Measurements from ENCODE around the gene ZNF280D.

ZNF280D gene

DNA sequence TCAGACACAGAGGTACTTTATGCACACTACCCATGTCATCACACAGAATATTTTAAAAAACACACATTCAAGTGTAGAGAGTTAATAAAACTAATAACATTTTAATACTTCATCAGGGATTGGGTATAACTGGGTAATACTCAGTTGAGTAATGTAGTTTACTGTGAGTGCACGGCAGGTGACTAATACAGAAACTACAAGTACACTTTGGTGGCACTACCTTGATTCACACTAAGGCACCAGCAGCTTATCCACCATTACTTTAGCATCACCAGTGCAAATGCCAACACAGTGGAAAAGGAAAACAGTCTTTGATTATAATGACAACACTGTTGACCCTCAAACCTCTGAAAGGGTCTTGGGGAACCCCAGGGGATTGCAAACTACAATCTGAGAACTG is 33.6 kb downstream of the ZNF280D start:
- Histone ChIP-seq H3K36me3 (ENCODE audit: control insufficient read depth, insufficient read depth, low read length) (no peaks in the 10 kb centered on the region), H3K27me3 (ENCODE audit: control insufficient read depth, insufficient read depth, low read length) (no peaks in the 10 kb centered on the region)

DNA sequence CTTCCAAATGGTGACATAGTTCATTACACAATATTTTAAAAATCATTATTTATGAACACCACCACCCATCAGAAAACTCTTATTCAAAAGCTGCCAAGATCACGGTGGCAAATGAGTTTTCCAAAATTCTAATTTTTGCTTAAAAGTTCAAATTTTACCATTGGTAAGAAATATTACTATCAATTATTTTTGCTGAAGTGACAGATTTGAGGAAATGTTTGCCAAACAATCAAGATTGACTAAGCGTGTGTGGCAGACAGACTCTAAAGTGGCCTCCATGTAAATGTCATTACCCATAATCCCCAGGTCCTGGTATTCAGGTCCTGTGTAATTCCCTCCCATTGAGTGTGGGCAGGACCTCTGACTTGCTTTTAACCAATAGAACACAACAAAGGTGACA is 35.0 kb downstream of the ZNF280D start:
- Histone ChIP-seq H3K36me3 (ENCODE audit: control insufficient read depth, insufficient read depth, low read length) (no peaks in the 10 kb centered on the region), H3K9me3 (ENCODE audit: control insufficient read depth, low read length) (no peaks in the 10 kb centered on the region), H3K4me2 (ENCODE audit: low read length) (no peak overlapping the region), H3K27ac (no peak overlapping the region), H2AFZ (no peak overlapping the region), H3K27me3 (ENCODE audit: control insufficient read depth, insufficient read depth, low read length) (no peaks in the 10 kb centered on the region), H3K4me1 (no peaks in the 10 kb centered on the region), H3K9ac (no peak overlapping the region), H3K4me3 (ENCODE audit: low read depth, low read length) (no peak overlapping the region), H3K79me2 (no peaks in the 10 kb centered on the region)
- TF ChIP-seq, protein P1, sequence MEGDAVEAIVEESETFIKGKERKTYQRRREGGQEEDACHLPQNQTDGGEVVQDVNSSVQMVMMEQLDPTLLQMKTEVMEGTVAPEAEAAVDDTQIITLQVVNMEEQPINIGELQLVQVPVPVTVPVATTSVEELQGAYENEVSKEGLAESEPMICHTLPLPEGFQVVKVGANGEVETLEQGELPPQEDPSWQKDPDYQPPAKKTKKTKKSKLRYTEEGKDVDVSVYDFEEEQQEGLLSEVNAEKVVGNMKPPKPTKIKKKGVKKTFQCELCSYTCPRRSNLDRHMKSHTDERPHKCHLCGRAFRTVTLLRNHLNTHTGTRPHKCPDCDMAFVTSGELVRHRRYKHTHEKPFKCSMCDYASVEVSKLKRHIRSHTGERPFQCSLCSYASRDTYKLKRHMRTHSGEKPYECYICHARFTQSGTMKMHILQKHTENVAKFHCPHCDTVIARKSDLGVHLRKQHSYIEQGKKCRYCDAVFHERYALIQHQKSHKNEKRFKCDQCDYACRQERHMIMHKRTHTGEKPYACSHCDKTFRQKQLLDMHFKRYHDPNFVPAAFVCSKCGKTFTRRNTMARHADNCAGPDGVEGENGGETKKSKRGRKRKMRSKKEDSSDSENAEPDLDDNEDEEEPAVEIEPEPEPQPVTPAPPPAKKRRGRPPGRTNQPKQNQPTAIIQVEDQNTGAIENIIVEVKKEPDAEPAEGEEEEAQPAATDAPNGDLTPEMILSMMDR (IDR thresholded peaks at IDR 0.05) = no peak

More for the DNA sequence above, 33.6 kb downstream of the ZNF280D start:
- H3K9me3 ChIP-seq (ENCODE audit: control insufficient read depth, low read length) = no peaks in the 10 kb centered on the region
- H2AFZ ChIP-seq = no peak overlapping the region
- H3K9ac ChIP-seq = no peak overlapping the region
- H3K4me1 ChIP-seq = no peaks in the 10 kb centered on the region
- H3K4me3 ChIP-seq (ENCODE audit: low read depth, low read length) = no peak overlapping the region
- H3K4me2 ChIP-seq (ENCODE audit: low read length) = no peak overlapping the region
- no peaks in the 10 kb centered on the region for H3K79me2 ChIP-seq
- H3K27ac ChIP-seq = no peak overlapping the region
- TF ChIP-seq, protein P1 (IDR thresholded peaks at IDR 0.05) = no peak

- H2AFZ ChIP-seq = no peak overlapping the region
- no peak overlapping the region for H3K4me2 ChIP-seq (ENCODE audit: low read length)
- H3K36me3 ChIP-seq (ENCODE audit: control insufficient read depth, insufficient read depth, low read length) = no peaks in the 10 kb centered on the region
- no peak overlapping the region for H3K4me3 ChIP-seq (ENCODE audit: low read depth, low read length)
- TF ChIP-seq, protein P1 (IDR thresholded peaks at IDR 0.05) = no peak
- H3K27me3 ChIP-seq (ENCODE audit: control insufficient read depth, insufficient read depth, low read length) = no peaks in the 10 kb centered on the region
- no peak overlapping the region for H3K9ac ChIP-seq
- H3K27ac ChIP-seq = no peak overlapping the region
- H3K79me2 ChIP-seq = no peaks in the 10 kb centered on the region
- no peaks in the 10 kb centered on the region for H3K4me1 ChIP-seq
- no peaks in the 10 kb centered on the region for H3K9me3 ChIP-seq (ENCODE audit: control insufficient read depth, low read length)
These were observed 39.5 kb downstream of the ZNF280D start for GRCh38 chr15:56693761-56694160.

DNA sequence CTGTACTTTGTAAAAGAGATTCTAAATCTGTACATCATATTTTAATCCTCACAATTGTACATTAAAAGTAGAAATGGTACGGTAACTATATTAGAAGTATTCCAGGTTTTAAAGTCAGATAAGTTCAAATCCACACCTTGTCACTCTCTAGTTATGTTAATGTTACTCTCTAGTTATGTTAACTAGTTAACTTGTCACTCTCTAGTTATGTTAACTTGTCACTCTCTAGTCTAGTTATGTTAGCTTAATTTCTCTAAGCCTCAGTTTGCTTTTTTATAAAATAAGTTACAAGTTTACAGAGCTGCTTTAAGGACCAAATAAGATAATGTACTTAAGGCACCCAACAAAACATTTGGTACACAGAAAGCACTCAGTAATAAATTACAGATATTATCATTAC is 42.6 kb downstream of the ZNF280D start:
- no peak overlapping the region for H3K27ac ChIP-seq
- H3K9me3 ChIP-seq (ENCODE audit: control insufficient read depth, low read length) = no peaks in the 10 kb centered on the region
- no peak overlapping the region for H3K4me3 ChIP-seq (ENCODE audit: low read depth, low read length)
- no peak overlapping the region for H2AFZ ChIP-seq
- H3K4me1 ChIP-seq = no peaks in the 10 kb centered on the region
- TF ChIP-seq, protein P1 (IDR thresholded peaks at IDR 0.05) = no peak
- no peaks in the 10 kb centered on the region for H3K27me3 ChIP-seq (ENCODE audit: control insufficient read depth, insufficient read depth, low read length)
- no peaks in the 10 kb centered on the region for H3K79me2 ChIP-seq
- H3K4me2 ChIP-seq (ENCODE audit: low read length) = no peak overlapping the region
- no peak overlapping the region for H3K9ac ChIP-seq
- H3K36me3 ChIP-seq (ENCODE audit: control insufficient read depth, insufficient read depth, low read length) = no peaks in the 10 kb centered on the region

- H3K27ac ChIP-seq = no peak overlapping the region
- H3K79me2 ChIP-seq = no peaks in the 10 kb centered on the region
- no peak overlapping the region for H3K4me2 ChIP-seq (ENCODE audit: low read length)
- H3K4me1 ChIP-seq = no peaks in the 10 kb centered on the region
- H3K27me3 ChIP-seq (ENCODE audit: control insufficient read depth, insufficient read depth, low read length) = no peaks in the 10 kb centered on the region
- H3K36me3 ChIP-seq (ENCODE audit: control insufficient read depth, insufficient read depth, low read length) = no peaks in the 10 kb centered on the region
- no peak overlapping the region for H3K4me3 ChIP-seq (ENCODE audit: low read depth, low read length)
- H3K9me3 ChIP-seq (ENCODE audit: control insufficient read depth, low read length) = no peaks in the 10 kb centered on the region
- TF ChIP-seq, protein P1 (IDR thresholded peaks at IDR 0.05) = no peak
- H3K9ac ChIP-seq = no peak overlapping the region
- no peak overlapping the region for H2AFZ ChIP-seq
These were observed 49.4 kb downstream of the ZNF280D start for GRCh38 chr15:56683908-56684307.
